GM21529 (cell line): Measurements from ENCODE around the gene EIF3K.
"Not testable (repeated sequence)": the region's sequence is repeated elsewhere in the genome, so short reads cannot be mapped to it uniquely, and the experiment has no call there.

Experiments used
- ATAC-seq: cut with Tn5 transposase; IDR thresholded peaks from one replicate; pipeline ENCODE4 v1.9.1; 2021; ENCODE audit not compliant: unreplicated experiment

The EIF3K gene

GRCh38 chr19:38617764-38618589, 1.0 kb upstream of the EIF3K start, which contains the start of gene MAP4K1:
MAP4K1 (minus strand) TSS chr19:38617953; CDS start chr19:38617895, 58 bp downstream.
- peak; percentile 62 for ATAC-seq

GRCh38 chr19:38619361-38620174, 580 bp downstream of the EIF3K start:
- ATAC-seq, result no peak

DNA sequence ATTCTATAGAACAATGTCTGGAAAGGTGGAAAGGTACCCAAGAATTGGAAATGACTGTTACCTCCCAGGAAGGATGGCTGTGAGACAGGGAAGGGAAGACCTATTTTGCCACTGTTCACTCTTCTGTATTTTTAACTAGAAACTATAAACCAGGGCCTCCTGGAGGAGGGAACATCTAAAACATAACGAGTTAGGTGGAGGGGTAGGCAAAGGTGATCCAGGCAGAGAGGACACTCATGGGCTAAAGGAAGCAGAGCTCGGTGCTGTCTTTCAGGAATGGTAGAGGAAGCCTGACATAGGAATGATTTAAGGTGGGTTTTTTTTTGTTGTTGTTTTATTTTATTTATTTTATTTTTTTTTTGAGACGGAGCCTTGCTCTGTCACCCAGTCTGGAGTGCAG, 5.8 kb downstream of the EIF3K start:
- ATAC-seq, result no peak

- ATAC-seq, result no peak
Observed at GRCh38 chr19:38626401-38626800, 7.4 kb downstream of the EIF3K start.

DNA sequence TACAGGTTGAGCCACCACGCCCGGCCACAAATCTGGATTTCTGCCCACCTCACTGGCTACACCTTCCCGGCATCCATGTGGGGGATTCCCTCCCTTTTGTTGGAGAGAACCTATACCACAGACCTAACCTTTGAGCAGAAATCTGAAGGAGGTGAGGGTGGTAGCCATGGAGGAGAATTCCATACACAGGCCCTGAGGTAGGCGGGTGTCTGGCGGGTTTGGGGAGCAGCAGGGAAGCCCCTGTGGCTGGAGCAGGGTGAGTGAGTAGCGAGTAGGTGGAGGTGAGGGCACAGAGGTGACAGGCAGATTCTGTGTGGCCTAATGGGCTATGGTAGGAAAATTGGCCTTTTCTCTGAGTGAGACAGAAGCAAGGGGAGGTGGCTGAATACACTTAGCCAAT, 10.6 kb downstream of the EIF3K start:
- ATAC-seq, result no peak

DNA sequence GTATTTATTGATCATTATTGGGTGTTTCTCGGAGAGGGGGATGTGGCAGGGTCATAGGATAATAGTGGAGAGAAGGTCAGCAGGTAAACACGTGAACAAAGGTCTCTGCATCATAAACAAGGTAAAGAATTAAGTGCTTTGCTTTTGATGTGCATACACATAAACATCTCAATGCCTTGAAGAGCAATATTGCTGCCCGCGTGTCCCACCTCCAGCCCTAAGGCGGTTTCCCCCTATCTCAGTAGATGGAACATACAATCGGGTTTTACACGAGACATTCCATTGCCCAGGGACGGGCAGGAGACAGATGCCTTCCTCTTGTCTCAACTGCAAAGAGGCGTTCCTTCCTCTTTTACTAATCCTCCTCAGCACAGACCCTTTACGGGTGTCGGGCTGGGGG, 12.3 kb downstream of the EIF3K start:
- ATAC-seq, result not testable (repeated sequence)

- not testable (repeated sequence) for ATAC-seq
Observed at GRCh38 chr19:38631811-38632475, 13.0 kb downstream of the EIF3K start.

DNA sequence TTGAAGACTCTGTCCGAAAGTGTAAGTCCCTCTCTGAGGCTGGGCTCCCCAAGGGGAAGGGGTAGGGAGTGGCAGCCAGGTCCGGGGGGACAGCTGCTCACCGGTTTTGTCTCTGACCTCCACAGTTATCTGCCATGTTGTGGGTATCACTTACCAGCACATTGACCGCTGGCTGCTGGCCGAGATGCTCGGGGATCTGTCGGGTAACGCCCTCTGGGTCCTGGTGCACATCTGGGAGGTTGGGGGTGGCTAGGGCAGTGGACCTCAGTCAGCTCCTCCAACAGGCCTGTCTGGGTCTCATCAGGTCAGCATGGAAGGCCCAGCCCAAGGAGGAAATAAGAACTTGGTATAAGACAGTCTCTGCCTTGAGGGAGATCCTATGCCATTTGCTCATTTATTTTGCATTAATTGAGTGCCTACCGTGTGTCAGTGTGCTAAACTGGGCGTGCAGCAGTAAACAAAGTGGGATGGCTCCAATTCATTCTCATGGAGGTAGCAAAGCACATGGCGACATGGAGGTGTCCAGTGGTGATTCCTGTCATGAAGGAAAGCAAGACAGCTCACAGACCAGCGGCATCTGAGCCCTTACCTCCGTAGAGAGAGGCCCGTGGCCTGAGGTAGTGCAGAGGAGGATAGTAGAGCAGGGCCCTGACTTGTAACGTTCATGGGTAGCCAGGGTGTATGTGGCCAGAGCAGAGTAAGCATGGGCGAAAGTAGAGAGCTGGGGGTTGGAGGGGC, 13.7 kb downstream of the EIF3K start:
- no peak for ATAC-seq

- no peak for ATAC-seq
Observed at GRCh38 chr19:38634757-38635482, 15.9 kb downstream of the EIF3K start.

GRCh38 chr19:38635483-38636399, 16.8 kb downstream of the EIF3K start:
- ATAC-seq, result no peak

DNA sequence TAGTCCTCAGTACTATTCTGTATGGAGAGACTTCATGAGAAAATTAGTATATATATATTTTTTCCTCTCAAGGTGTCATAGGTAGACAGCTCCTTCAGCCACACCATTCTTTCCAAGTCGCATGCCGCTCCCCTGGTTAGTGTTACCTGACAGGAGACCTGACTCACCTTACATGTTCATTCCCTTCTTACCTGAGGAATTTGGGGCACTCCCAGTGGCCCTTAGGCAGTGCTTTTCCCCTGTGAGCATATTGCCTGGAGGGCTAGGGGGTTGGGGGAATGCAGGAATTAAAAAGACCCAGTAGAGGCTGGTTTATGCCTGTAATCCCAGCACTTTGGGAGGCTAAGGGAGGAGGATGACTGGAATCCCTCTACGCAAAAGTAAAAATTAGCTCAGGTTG, 19.5 kb downstream of the EIF3K start:
- ATAC-seq, result no peak

GRCh38 chr19:38639679-38640078, 20.7 kb downstream of the EIF3K start:
- ATAC-seq, result no peak

DNA sequence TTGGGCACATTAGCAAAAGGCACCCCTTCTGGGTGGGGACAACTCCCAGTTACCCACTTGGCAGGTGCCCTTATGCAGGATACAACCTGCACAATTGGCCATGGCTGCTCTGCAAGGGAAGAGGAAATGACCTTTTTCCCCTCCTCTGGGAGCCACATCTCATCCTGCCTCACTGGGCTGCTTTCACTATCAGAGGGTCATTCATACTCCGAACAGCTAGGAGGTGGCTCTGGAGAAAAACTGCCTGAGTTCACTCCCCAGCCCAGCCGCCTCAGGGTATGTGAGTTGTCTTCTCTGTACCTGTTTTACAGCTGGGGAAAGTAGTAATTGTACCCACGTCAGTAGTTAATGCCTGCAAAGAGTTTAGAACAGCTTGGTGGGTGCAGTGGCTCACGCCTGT, 21.4 kb downstream of the EIF3K start:
- no peak for ATAC-seq

GRCh38 chr19:38642176-38642575, 23.2 kb downstream of the EIF3K start:
- no peak for ATAC-seq

DNA sequence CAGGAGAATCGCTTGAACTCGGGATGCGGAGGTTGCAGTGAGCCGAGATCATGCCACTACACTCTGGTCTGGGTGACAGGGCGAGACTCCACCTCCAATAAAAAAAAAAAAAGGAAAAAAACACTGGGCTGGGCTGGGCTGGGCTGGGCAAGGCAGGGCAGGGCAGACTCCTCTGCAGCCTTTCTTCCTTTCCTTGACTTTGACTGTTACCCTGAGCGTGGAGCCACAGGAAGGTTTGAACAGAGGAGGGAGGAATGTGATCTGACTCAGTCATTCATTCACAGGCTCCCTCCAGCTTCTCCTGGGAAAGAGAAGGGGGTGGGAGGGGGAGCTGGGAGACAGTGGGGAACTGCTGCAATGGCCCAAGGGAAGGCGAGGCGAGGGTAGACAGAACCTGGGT, 25.7 kb downstream of the EIF3K start:
- ATAC-seq, result no peak

DNA sequence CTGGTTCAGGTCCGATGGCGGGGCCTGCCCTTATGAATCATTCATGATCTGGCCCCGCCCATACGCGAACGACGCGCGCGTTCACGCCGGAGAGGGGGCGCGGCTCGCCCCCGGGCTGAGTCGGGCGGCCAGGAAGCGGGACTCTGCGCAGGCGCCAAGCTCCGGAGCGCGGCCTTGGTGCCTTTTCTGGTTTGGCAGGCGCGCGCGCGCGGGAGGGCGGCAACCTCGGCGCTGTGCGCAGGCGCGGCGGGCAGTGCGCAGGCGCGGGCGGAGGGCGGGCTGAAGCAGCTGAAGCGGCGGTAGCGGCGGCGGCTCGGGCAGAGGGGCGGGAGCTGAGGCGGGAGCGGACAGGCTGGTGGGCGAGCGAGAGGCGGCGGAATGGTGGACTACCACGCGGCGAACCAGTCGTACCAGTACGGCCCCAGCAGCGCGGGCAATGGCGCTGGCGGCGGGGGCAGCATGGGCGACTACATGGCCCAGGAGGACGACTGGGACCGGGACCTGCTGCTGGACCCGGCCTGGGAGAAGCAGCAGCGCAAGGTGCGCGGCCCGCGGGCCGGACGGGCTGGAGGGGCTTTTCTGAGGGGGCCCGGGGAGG, 28.5 kb downstream of the EIF3K start, which contains the start of gene ACTN4:
Gene ACTN4 (plus strand): TSS at position 282 of the 598 bp plus-strand sequence. CDS start 97 bp downstream, at position 379.
- ATAC-seq, result peak; percentile 78

DNA sequence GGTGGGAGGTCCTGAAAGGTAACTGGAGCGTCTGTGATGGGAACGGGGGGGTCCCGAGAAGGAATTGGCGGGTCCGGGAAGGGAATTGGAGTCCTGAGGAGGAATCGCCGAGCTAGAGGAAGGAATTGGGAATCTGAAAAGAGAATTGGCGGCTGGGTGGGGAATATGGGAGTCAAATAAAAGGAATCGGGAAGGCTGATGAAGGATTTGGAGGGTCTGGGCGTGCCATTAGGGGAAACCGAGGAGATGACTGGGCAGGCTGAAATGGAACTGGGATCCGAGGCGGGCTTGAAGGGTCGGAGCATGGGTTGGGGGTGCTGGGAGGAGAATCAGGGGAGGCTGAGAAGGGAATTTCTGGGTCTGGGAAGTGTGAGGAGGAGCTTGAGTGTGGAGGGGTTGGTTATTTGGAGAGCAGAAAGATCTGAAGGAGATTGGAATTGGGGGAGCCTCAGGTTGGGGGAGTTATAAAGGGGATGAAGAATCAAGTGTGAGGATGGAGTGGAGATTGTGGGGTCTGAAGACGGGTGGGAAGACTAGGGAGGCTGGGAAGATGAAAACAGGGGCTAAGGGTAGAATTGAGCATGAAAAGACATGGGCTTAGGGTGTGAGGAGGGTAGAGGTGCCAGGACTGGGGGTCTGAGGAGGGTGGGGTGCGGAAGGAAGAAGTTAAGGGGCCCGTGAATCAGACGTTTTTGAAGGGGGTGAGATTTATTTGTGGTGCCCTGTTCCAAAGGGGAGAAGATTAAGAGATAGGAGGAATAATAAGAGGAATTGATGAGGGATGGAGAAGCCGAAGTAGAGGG, 29.2 kb downstream of the EIF3K start:
- no peak for ATAC-seq
